Ovary (tissue), 3 donors: ENCODE data around the gene HIBCH.
"Not testable (repeated sequence)": the region's sequence is repeated elsewhere in the genome, so short reads cannot be mapped to it uniquely, and the experiment has no call there.

Source experiments
- CTCF ChIP-seq, 3 donors: fragments of 450-650 bp in 2 of 3; fragments of 200-600 bp in 1 of 3; IDR thresholded peaks; one replicate each; pipeline versions ENCODE4 v1.5.1 to v1.8.0; 2016 to 2022; ENCODE audit warnings: antibody characterized with exemption in 3 of 3, mild to moderate bottlenecking in 1 of 3
- EP300 ChIP-seq: sonication (generic); formaldehyde crosslinking; IDR thresholded peaks from one replicate; pipeline ENCODE4 v1.6.1; 2017; ENCODE audit warnings: antibody characterized with exemption
- donor health status: DM: no; HTN: no; CAD: no.

DNA sequence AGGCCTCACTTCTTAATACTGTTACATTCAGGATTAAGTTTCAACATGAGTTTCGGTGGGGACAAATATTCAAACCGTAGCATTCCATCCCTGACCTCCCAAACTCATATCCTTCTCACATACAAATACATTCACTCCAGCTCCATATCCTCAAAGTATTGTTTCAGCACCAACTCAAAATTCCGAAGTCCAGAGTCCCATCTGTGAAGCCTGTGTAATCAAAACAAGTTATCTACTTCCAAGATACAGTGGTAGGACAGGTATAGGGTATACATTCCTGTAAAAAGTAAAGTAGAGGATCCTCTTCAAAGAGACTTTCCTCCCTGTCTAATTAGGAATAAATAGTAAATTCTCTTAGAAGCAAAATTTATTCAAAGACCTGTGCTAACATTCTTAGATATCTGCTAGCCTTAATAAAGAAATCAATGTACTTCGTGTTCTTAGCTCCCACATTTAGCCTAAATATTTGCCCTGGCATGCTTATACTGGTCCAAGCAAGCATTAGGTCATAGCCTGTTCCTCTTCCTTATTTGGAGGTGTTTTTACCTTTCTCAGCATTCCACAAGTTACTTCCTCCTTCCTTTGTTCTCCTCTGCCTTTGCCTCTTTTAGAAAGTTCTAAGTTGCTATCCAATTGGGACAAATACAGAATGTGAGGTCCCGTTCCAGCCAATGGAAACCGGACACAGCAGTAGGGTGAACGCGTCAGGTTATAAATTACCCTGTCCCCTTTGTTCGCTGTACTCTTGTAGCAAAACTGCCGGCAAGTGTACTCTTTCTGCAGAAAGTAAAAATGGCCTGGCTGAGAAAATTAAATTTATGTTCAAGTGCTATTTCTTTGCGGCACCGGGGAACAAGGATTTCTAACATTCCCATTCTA, 40.1 kb downstream of the HIBCH start:
- TF ChIP-seq CTCF (IDR thresholded peaks at IDR 0.05); EP300: not testable (repeated sequence)
